ENCODE measurements around the gene RTP1.

DNA sequence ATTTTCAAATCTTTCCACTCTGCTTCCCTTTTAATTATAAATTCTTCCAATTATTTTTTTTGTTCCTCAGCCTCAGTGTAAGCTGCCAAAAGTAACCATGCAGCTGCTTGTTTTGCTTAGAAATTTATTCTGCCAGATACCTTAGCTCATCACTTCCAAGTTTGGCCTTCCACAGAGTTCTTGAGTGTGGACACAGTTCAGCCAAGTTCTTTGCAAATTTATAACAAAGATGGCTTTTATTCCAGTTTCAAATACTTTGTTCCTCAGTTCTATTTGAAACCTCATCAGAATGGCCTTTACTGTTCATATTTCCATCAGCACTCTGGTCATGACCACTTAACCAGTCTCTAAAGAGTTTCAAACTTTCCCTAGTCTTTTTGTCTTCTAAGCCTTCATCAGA lies 10.3 kb downstream of the RTP1 start:
- no peak for TF ChIP-seq POLR2A (IDR thresholded peaks at IDR 0.05)
- TF ChIP-seq, protein P1, sequence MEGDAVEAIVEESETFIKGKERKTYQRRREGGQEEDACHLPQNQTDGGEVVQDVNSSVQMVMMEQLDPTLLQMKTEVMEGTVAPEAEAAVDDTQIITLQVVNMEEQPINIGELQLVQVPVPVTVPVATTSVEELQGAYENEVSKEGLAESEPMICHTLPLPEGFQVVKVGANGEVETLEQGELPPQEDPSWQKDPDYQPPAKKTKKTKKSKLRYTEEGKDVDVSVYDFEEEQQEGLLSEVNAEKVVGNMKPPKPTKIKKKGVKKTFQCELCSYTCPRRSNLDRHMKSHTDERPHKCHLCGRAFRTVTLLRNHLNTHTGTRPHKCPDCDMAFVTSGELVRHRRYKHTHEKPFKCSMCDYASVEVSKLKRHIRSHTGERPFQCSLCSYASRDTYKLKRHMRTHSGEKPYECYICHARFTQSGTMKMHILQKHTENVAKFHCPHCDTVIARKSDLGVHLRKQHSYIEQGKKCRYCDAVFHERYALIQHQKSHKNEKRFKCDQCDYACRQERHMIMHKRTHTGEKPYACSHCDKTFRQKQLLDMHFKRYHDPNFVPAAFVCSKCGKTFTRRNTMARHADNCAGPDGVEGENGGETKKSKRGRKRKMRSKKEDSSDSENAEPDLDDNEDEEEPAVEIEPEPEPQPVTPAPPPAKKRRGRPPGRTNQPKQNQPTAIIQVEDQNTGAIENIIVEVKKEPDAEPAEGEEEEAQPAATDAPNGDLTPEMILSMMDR (IDR thresholded peaks at IDR 0.05) = no peak

All from prostate gland (tissue), 2 donors.